K562 (cell line): ENCODE data around the gene TTC19. TPM values are rescaled to one million over a fixed set of nuclear protein-coding genes. Genes with fewer than 3 reads are reported as not detected.
A peak's percentile ranks its signal among the peaks of the same experiment; 100 is the strongest.

Source experiments
- CCNT2 ChIP-seq: IDR thresholded peaks from 2 replicates; pipeline ENCODE4 v1.6.1; 2011; ENCODE audit warnings: borderline replicate concordance, low read depth, mild to moderate bottlenecking, moderate library complexity, mixed read lengths, low read length; ENCODE audit not compliant: insufficient read length; ENCODE audit errors: extremely low read depth
- JUND ChIP-seq, 2 experiments: IDR thresholded peaks; 2 replicates in 1 of 2; 3 replicates in 1 of 2; pipeline ENCODE4 v1.6.1; 2011; ENCODE audit warnings: borderline replicate concordance in 2 of 2, low read depth in 2 of 2, low read length in 2 of 2, improper control_type of control experiment in 1 of 2, missing biosample characterization in 1 of 2, missing genetic modification characterization in 1 of 2, missing genetic modification reagents in 1 of 2
- NFRKB ChIP-seq: fragments of 450-650 bp; IDR thresholded peaks from 2 replicates; pipeline ENCODE4 v1.6.1; 2016; ENCODE audit warnings: low read depth
- POLR2AphosphoS5 ChIP-seq: IDR thresholded peaks from 2 replicates; pipeline ENCODE4 v1.6.1; 2011; ENCODE audit warnings: mild to moderate bottlenecking, low read depth, low read length, moderate library complexity; ENCODE audit not compliant: control insufficient read depth, insufficient read depth
- POLR2G ChIP-seq: fragments of 200-400 bp; formaldehyde crosslinking; IDR thresholded peaks from 2 replicates; pipeline ENCODE4 v1.6.1; 2017; ENCODE audit warnings: low read depth, mild to moderate bottlenecking, antibody characterized with exemption, low read length, moderate library complexity
- TCF3 ChIP-seq: sonication (generic); formaldehyde crosslinking; IDR thresholded peaks from 2 replicates; pipeline ENCODE4 v1.4.0; 2020; ENCODE audit warnings: mild to moderate bottlenecking, missing genetic modification reagents
- TCF7 ChIP-seq: sonication (generic); IDR thresholded peaks from 2 replicates; pipeline ENCODE4 v1.6.1; 2016; ENCODE audit warnings: antibody characterized with exemption, borderline replicate concordance
- polyA plus RNA-seq, 8 experiments: library from polyadenylated mRNA; depleted of rRNA in 4 of 8; stranded (reverse) in 5 of 8; unstranded in 3 of 8; fragments of >200 nt; fragmentation: Nextera tagmentation in 2 of 8; fragmentation: Illumina TruSeq in 1 of 8; extraction: Ambion mirVana in 2 of 8; extraction: Trizol in 1 of 8; gene quantifications; 2 replicates each; pipeline versions ENCODE4 v1.2.1 to v1.2.3, GENCODE V29; 2011 to 2014; ENCODE audit warnings: inconsistent platforms in 1 of 8, missing spikeins in 1 of 8
- total RNA-seq, 7 experiments: library from RNA; depleted of rRNA in 6 of 7; stranded (reverse); fragments of >200 nt in 6 of 7; fragmentation: Illumina TruSeq in 2 of 7; extraction: Trizol in 2 of 7; gene quantifications; 2 replicates each; pipeline versions ENCODE4 v1.2.1 to v1.2.3, GENCODE V29; 2011 to 2021; ENCODE audit warnings: low replicate concordance in 1 of 7
- TF ChIP-seq, protein P1 (sequence below): fragments of 450-650 bp; IDR thresholded peaks from 2 replicates; pipeline ENCODE4 v1.6.1; 2017; ENCODE audit warnings: antibody characterized with exemption, mild to moderate bottlenecking
- TF ChIP-seq, protein P2 (sequence below): fragments of 450-650 bp; IDR thresholded peaks from 2 replicates; pipeline ENCODE4 v1.6.1; 2016; ENCODE audit warnings: antibody characterized with exemption
- TF ChIP-seq, protein P3 (sequence below), 2 experiments: fragments of 450-650 bp; formaldehyde crosslinking in 1 of 2; IDR thresholded peaks; 2 replicates each; pipeline versions ENCODE4 v1.4.0 to v1.6.1; 2014 to 2020; ENCODE audit warnings: mild to moderate bottlenecking in 2 of 2, borderline replicate concordance in 1 of 2, low read depth in 1 of 2

The TTC19 gene
- total and polyA plus RNA-seq, 9 of the 15 experiments (the other 6 are each of a cell fraction or from before 2014, with no cell fraction given): 8.1 to 60.8 (median 25.3) TPM

DNA sequence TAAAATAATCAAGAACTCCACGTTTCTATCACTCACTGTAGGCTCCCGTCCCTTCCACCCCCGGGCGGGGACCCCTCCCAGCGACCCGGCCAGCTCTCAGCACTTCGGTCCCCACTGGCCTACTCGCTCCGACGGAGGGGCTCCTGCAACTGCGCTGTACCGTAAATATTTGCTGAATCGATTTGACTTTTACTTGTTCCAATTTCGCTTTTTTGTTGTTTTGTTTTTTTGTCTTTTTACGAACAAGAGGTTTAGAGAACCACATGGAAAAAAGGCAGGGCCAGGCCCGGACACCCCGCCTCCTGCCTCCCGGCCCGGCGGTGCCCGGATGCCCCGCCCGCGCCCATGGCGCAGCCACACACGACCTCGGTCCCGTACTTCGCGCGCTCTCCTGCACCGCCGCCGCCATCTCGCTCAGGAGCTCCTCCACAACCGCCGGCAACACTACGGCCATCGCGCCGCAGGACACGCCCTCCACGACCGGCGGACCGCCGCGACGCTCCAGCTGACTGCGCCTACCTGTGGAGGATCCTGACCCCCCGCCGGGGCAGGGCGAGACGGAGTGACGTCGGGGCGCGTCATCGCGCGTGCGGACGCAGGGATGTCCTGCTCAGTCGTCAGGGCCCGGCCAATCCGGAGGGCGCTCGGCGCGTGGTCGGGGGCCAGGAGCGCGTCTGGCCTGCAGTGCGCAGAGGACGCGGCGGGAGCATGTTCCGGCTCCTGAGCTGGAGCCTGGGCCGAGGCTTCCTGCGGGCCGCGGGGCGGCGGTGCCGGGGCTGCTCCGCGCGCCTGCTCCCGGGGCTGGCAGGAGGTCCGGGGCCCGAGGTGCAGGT, at the start of gene TTC19, which contains the start of gene ZSWIM7 (continued):
- TF ChIP-seq, protein P1, sequence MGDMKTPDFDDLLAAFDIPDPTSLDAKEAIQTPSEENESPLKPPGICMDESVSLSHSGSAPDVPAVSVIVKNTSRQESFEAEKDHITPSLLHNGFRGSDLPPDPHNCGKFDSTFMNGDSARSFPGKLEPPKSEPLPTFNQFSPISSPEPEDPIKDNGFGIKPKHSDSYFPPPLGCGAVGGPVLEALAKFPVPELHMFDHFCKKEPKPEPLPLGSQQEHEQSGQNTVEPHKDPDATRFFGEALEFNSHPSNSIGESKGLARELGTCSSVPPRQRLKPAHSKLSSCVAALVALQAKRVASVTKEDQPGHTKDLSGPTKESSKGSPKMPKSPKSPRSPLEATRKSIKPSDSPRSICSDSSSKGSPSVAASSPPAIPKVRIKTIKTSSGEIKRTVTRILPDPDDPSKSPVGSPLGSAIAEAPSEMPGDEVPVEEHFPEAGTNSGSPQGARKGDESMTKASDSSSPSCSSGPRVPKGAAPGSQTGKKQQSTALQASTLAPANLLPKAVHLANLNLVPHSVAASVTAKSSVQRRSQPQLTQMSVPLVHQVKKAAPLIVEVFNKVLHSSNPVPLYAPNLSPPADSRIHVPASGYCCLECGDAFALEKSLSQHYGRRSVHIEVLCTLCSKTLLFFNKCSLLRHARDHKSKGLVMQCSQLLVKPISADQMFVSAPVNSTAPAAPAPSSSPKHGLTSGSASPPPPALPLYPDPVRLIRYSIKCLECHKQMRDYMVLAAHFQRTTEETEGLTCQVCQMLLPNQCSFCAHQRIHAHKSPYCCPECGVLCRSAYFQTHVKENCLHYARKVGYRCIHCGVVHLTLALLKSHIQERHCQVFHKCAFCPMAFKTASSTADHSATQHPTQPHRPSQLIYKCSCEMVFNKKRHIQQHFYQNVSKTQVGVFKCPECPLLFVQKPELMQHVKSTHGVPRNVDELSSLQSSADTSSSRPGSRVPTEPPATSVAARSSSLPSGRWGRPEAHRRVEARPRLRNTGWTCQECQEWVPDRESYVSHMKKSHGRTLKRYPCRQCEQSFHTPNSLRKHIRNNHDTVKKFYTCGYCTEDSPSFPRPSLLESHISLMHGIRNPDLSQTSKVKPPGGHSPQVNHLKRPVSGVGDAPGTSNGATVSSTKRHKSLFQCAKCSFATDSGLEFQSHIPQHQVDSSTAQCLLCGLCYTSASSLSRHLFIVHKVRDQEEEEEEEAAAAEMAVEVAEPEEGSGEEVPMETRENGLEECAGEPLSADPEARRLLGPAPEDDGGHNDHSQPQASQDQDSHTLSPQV: peak; percentile 73; the same call in 1 of the 2 replicates
- TF ChIP-seq CCNT2 (peak; percentile 64), JUND (IDR thresholded peaks at IDR 0.05; ENCODE audit: borderline replicate concordance, low read depth, low read length) (peak; percentile 66), JUND (tag; IDR thresholded peaks at IDR 0.05; ENCODE audit: borderline replicate concordance, low read depth, low read length) (peak; percentile 50; the same call in 1 of the 3 replicates), TCF3 (CRISPR knock-in tag) (peak; percentile 26; the same call in 1 of the 2 replicates), POLR2AphosphoS5 (peak; percentile 66), NFRKB (0 out of 2 replicates have a peak, but pooled peaks have one; percentile 26), TCF7 (no peak), POLR2G (peak; percentile 98)
- TF ChIP-seq, protein P2, sequence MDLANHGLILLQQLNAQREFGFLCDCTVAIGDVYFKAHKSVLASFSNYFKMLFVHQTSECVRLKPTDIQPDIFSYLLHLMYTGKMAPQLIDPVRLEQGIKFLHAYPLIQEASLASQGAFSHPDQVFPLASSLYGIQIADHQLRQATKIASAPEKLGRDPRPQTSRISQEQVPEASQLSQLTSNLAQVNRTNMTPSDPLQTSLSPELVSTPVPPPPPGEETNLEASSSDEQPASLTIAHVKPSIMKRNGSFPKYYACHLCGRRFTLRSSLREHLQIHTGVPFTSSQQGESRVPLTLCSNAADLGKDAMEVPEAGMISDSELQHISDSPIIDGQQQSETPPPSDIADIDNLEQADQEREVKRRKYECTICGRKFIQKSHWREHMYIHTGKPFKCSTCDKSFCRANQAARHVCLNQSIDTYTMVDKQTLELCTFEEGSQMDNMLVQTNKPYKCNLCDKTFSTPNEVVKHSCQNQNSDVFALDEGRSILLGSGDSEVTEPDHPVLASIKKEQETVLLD: peak; percentile 88
- TF ChIP-seq, protein P3, sequence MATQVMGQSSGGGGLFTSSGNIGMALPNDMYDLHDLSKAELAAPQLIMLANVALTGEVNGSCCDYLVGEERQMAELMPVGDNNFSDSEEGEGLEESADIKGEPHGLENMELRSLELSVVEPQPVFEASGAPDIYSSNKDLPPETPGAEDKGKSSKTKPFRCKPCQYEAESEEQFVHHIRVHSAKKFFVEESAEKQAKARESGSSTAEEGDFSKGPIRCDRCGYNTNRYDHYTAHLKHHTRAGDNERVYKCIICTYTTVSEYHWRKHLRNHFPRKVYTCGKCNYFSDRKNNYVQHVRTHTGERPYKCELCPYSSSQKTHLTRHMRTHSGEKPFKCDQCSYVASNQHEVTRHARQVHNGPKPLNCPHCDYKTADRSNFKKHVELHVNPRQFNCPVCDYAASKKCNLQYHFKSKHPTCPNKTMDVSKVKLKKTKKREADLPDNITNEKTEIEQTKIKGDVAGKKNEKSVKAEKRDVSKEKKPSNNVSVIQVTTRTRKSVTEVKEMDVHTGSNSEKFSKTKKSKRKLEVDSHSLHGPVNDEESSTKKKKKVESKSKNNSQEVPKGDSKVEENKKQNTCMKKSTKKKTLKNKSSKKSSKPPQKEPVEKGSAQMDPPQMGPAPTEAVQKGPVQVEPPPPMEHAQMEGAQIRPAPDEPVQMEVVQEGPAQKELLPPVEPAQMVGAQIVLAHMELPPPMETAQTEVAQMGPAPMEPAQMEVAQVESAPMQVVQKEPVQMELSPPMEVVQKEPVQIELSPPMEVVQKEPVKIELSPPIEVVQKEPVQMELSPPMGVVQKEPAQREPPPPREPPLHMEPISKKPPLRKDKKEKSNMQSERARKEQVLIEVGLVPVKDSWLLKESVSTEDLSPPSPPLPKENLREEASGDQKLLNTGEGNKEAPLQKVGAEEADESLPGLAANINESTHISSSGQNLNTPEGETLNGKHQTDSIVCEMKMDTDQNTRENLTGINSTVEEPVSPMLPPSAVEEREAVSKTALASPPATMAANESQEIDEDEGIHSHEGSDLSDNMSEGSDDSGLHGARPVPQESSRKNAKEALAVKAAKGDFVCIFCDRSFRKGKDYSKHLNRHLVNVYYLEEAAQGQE (IDR thresholded peaks at IDR 0.05; ENCODE audit: borderline replicate concordance): peak; percentile 3; the same call in 1 of the 2 replicates
- TF ChIP-seq, protein P3 (CRISPR knock-in tag; IDR thresholded peaks at IDR 0.05; ENCODE audit: low read depth): no peak
